ENCODE results near the gene SFXN2.

DNA sequence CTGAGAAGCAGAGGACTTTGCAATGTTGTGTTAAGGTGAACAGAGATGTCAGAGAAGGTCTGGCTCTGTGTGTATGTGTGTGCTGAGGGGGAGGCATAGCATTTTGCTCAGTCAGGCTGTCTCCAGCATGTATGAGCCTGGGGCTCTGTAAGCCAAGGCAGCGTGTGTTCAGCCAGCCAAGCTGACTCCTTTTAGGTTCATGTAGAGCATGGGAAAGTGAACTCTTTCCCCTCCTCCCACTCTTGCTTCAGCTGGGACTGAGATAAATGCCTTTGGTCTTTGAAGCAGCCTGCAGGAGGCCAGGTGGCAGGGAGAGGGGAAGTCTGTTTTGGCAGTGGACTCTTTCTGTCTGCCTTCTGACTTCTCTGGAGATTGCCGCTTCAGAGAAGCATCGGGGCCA is 3.8 kb downstream of the SFXN2 start:
- TF ChIP-seq, protein P1, sequence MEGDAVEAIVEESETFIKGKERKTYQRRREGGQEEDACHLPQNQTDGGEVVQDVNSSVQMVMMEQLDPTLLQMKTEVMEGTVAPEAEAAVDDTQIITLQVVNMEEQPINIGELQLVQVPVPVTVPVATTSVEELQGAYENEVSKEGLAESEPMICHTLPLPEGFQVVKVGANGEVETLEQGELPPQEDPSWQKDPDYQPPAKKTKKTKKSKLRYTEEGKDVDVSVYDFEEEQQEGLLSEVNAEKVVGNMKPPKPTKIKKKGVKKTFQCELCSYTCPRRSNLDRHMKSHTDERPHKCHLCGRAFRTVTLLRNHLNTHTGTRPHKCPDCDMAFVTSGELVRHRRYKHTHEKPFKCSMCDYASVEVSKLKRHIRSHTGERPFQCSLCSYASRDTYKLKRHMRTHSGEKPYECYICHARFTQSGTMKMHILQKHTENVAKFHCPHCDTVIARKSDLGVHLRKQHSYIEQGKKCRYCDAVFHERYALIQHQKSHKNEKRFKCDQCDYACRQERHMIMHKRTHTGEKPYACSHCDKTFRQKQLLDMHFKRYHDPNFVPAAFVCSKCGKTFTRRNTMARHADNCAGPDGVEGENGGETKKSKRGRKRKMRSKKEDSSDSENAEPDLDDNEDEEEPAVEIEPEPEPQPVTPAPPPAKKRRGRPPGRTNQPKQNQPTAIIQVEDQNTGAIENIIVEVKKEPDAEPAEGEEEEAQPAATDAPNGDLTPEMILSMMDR (conservative IDR thresholded peaks at IDR 0.05 in 1 of 2, IDR thresholded peaks at IDR 0.05 in 1 of 2; ENCODE audit: low read depth in 1 of 2, low read length in 2 of 2) = no peak
- no peak for TF ChIP-seq EZH2 (IDR thresholded peaks at IDR 0.05; ENCODE audit: low read length, missing control alignments)

All from fibroblast of lung (primary cell).